Activated CD8-positive, alpha-beta T cell treated with anti-CD3 and anti-CD28 coated beads, Interleukin-2, amount 10 ng/mL, durations not matched to agents 7 days and 5 days (primary cell): Measurements from ENCODE around the gene CASR. TPM values are rescaled to one million over a fixed set of nuclear protein-coding genes. Genes with fewer than 3 reads are reported as not detected.

Source experiments
- ATAC-seq: fragments of 150-1000 bp; cut with Tn5 transposase; one replicate; pipeline ENCODE4 v1.10.0; 2021; ENCODE audit warnings: moderate library complexity
- CTCF ChIA-PET: fragments of 350-600 bp; sonication (Branson Sonifier 250); formaldehyde crosslinking; loops from one replicate; lab custom pipeline; 2021; ENCODE audit warnings: antibody characterized with exemption; lab: Charles Lee
- POLR2A ChIA-PET: fragments of 350-600 bp; sonication (Branson Sonifier 250); formaldehyde crosslinking; loops from one replicate; lab custom pipeline; 2021; ENCODE audit warnings: antibody characterized with exemption; lab: Charles Lee
- DNase-seq: peaks from one replicate; pipeline ENCODE4 v3.0.0-alpha.2; 2020
- H3K27ac Mint-ChIP-seq: one replicate; pipeline ENCODE4 v1.8.0; 2021; ENCODE audit warnings: mild to moderate bottlenecking, mixed read lengths
- H3K27me3 Mint-ChIP-seq: one replicate; pipeline ENCODE4 v1.8.0; 2021; ENCODE audit warnings: low read depth, mixed read lengths
- H3K36me3 Mint-ChIP-seq: one replicate; pipeline ENCODE4 v1.8.0; 2021; ENCODE audit warnings: low read depth, mixed read lengths
- H3K4me1 Mint-ChIP-seq: one replicate; pipeline ENCODE4 v1.8.0; 2021; ENCODE audit warnings: low read depth, mixed read lengths
- H3K4me3 Mint-ChIP-seq: one replicate; pipeline ENCODE4 v1.8.0; 2021; ENCODE audit warnings: mild to moderate bottlenecking, mixed read lengths
- H3K9me3 Mint-ChIP-seq: one replicate; pipeline ENCODE4 v1.8.0; 2022; ENCODE audit warnings: mixed read lengths; ENCODE audit not compliant: insufficient read depth
- total RNA-seq, 2 experiments: library from RNA; stranded (reverse); gene quantifications; one replicate each; pipeline ENCODE4 v1.2.3, GENCODE V29; 2021

Gene CASR
- total RNA-seq, 2 experiments from 2014 or later = not detected

DNA sequence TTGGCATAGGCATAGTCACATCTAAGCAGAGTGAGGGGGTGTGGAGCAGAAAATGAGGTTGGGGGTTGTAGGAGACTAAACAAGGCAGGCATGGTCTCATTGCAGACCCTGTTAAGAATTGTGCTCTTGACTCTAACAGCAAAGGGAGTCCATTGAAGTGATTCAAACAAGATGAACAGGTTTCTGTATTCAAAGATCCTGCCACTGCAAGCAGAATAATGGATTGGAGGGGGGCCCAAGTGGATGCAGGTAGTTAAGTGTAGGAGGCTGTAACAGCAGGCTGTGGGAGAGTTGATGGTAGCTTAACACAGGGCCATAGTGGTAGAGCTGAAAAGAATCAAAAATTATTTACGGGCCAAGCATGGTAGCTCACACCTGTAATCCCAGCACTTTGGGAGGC is 34.4 kb downstream of the CASR start:
- ChIA-PET POLR2A (no interaction called here), CTCF (interaction anchor here (0.9 kb wide), 1 partner anchor 116 kb away, joined by 3 read pairs; no protein-coding TSS in a partner anchor)
- H3K36me3 Mint-ChIP-seq = no peaks in the 10 kb centered on the region
- no peaks in the 10 kb centered on the region for H3K9me3 Mint-ChIP-seq
- H3K4me3 Mint-ChIP-seq = no peak overlapping the region
- DNase-seq = no peak
- ATAC-seq = no peak
- no peaks in the 10 kb centered on the region for H3K4me1 Mint-ChIP-seq
- no peak overlapping the region for H3K27ac Mint-ChIP-seq
- peaks cover 22% of the 10 kb centered on the region for H3K27me3 Mint-ChIP-seq

DNA sequence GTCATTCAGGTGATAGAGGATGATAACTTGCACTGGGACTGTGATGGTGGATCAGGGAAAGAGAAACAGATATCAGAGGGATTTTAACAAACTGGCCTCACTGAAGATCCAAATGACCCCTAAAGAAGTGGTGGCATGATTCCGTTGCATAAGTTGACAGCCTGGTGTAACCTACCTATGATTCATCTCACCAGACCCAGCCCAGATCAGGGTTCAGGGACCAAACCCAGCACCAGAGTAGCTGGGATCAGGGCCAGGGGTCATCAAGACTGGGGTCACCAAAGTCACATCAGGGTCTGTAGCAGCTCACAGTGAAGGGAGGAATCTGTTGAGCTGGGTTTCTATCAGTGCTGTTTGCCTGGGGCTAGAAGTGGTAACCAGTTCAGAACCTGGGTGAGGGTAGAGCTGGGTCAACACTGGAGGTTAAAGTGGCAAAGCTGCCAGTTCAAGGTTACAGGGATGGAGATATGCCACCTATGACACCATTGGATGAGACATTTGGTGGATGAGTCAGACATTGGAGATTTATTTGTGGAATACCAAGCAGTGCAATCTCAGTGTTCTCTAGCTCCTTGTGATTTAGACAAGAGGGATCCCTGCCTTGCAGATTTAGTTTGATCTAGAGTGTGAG is 35.9 kb downstream of the CASR start:
- peaks cover 32% of the 10 kb centered on the region for H3K27me3 Mint-ChIP-seq
- H3K27ac Mint-ChIP-seq = no peak overlapping the region
- CTCF ChIA-PET = no interaction called here

DNA sequence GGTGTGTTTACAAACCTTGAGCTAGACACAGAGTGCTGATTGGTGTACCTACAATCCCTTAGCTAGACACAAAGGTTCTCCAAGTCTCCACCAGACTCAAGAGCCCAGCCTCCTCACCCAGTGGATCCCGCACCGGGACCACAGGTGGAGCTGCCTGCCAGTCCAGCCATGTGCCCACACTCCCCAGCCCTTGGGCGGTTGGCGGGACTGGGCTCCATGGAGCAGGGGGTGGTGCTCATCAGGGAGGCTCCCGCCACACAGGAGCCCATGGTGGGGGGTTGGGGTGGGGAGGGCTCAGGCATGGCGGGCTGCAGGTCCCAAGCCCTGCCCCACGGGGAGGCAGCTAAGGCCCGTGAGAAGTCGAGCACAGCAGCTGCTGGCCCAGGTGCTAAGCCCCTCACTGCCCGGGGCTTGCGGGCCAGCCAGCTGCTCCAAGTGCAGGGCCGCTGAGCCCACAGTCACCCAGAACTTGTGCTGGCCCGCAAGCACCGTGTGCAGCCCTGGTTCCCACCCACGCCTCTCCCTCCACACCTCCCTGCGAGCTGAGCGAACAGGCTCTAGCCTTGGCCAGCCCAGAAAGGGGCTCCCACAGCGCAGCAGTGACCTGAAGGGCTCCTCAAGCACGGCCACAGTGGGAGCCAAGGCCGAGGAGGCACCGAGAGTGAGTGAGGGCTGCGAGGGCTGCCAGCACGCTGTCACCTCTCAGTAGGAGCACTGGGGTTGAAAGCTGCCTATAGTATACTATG is 43.7 kb downstream of the CASR start:
- no peak overlapping the region for H3K4me3 Mint-ChIP-seq
- ChIA-PET POLR2A (no interaction called here), CTCF (interaction anchor here (1.1 kb wide), 1 partner anchor 680 kb away, joined by 3 read pairs; no protein-coding TSS in a partner anchor)
- peaks cover 2% of the 10 kb centered on the region for H3K4me1 Mint-ChIP-seq
- H3K36me3 Mint-ChIP-seq = no peaks in the 10 kb centered on the region
- H3K9me3 Mint-ChIP-seq = no peaks in the 10 kb centered on the region
- no peak overlapping the region for H3K27ac Mint-ChIP-seq
- ATAC-seq (no peak), DNase-seq (no peak)
- H3K27me3 Mint-ChIP-seq = peaks cover 23% of the 10 kb centered on the region

More for the DNA sequence above, 35.9 kb downstream of the CASR start:
- no peak overlapping the region for H3K4me3 Mint-ChIP-seq
- no peaks in the 10 kb centered on the region for H3K9me3 Mint-ChIP-seq
- POLR2A ChIA-PET = no interaction called here
- DNase-seq (no peak), ATAC-seq (no peak)
- H3K36me3 Mint-ChIP-seq = no peaks in the 10 kb centered on the region
- no peaks in the 10 kb centered on the region for H3K4me1 Mint-ChIP-seq

DNA sequence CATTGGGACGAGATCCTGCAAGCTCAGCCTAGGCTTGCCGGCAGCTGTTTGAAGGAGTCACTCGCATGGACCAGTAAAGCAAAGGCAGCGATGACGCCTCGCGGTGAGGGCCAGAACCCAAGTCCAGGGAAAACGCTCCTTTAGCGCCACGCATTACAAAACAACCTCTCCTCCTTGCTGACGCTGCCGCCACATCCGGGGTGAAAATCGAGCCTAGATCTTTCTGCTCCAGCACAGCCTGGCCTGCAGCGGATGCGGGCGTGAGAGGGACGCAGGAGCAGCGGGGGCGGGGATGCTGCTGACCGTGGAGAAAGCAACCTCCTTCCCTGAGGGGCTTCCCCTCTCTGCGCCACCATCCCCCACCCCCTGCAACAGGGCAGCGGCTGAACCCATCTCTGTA is 46.7 kb downstream of the CASR start:
- Mint-ChIP-seq H3K27me3 (peaks cover 10% of the 10 kb centered on the region), H3K9me3 (no peaks in the 10 kb centered on the region), H3K27ac (no peak overlapping the region), H3K4me3 (no peak overlapping the region), H3K36me3 (no peaks in the 10 kb centered on the region), H3K4me1 (peaks cover 17% of the 10 kb centered on the region)
- ATAC-seq (no peak), DNase-seq (no peak)
- ChIA-PET POLR2A (no interaction called here), CTCF (no interaction called here)

DNA sequence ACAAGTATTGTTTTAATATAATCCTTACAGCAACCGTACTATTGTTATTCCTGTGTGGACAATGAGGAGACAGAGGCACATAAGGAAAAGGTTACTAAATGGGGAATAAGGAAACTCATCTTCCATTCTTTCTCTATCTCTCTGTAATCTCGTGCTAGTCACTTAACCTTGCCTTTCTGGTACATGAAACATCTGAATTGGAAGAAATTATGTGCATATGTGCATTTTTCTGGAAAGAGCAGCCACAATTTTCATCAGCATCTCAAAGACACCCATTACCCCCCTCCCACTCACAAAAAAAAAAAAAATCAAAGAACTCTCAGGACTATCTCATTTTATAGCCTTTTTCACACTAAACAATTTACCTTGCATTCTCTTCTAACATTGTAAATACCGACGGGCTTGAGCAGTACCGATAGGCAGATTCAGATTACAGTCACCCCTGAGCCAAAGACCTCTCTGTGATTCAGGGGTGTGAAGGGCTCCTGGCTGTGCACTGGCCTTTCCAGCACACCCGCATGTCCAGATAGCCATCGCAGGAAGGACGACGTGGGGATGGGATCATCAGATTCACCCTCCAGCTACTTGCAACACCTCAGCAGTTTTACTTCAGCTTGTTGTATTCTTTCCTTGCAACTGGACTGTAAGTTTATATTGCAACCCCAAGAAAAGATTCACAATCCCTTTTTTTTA is 48.1 kb downstream of the CASR start:
- no peaks in the 10 kb centered on the region for H3K36me3 Mint-ChIP-seq
- no peak overlapping the region for H3K4me3 Mint-ChIP-seq
- ATAC-seq (no peak), DNase-seq (no peak)
- CTCF ChIA-PET = interaction anchor here (1.2 kb wide), 1 partner anchor 68 kb away, joined by 3 read pairs; no protein-coding TSS in a partner anchor
- POLR2A ChIA-PET = no interaction called here
- no peaks in the 10 kb centered on the region for H3K9me3 Mint-ChIP-seq
- H3K27ac Mint-ChIP-seq = no peak overlapping the region
- peaks cover 17% of the 10 kb centered on the region for H3K4me1 Mint-ChIP-seq
- H3K27me3 Mint-ChIP-seq = peaks cover 10% of the 10 kb centered on the region

DNA sequence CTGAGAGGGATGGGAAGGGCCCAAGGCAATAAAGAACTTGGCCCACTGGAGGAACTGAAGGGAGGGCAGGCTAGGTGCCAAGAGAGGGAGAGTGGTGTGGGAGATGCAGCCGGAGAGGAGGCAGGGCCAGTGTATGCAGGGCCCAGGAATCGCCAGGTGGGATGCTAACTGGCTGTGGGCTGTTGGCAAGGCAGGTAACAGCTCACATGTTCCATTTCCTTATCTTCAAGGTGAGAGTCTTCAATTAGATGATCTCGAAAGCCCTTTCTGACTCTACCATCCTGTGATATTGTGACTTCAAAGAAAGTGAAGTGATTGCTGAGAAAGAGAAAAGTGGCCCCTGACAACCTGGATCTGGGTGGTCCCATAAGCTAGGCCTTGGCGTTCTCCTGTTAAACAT is 49.0 kb downstream of the CASR start:
- H3K4me3 Mint-ChIP-seq = no peak overlapping the region
- ChIA-PET POLR2A (no interaction called here), CTCF (interaction anchor here (1.2 kb wide), 1 partner anchor 67 kb away, joined by 3 read pairs; no protein-coding TSS in a partner anchor)
- H3K27ac Mint-ChIP-seq = no peak overlapping the region
- no peak for ATAC-seq
- peaks cover 10% of the 10 kb centered on the region for H3K27me3 Mint-ChIP-seq
- peaks cover 17% of the 10 kb centered on the region for H3K4me1 Mint-ChIP-seq
- no peak for DNase-seq
- no peaks in the 10 kb centered on the region for H3K36me3 Mint-ChIP-seq
- no peaks in the 10 kb centered on the region for H3K9me3 Mint-ChIP-seq

DNA sequence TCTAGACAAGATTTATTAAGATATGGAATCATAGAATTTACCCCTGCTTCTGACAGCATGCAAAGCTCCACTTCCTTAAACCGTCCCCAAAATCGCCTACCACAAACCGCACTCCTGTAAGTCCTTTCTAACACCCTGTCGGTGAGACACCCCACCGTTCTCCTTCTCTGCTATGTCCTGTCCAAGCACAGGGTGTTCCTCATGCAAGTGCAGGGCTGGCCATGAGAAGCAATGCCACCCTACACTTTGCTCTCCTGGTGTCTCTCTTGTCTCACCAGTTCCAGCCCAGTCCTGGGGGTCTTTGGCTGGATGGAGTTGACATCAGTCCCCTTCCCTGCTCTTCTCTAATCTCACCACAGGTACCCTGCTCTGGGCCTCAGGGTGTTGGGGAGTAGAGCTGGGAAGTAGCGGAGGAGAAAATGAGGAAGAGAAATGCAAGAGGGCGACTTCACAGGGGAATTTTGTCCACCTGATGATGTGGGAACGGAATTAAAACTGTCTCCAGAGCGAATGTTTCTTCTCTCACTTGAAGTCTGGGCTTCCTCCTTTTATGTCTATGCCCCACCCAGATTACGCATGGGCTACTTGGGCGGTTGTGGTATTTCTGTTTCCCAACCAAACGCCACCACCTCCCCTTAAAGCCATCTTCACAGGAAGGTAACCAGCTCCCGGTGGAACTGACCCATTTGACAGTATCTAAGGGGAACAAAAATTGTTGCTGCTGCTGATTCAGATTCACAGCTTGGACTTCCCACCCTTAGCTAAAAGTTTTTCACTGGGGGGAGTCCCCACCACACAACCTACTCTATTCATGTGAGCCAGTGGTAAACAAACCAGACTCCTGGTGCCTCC is 49.9 kb downstream of the CASR start:
- CTCF ChIA-PET = interaction anchor here (0.9 to 1.8 kb wide), 3 partner anchors 13 to 131 kb away, joined by 3 to 10 read pairs (median 4); no protein-coding TSS in a partner anchor
- Mint-ChIP-seq H3K4me3 (peak overlapping the region; percentile 5), H3K27me3 (peaks cover 11% of the 10 kb centered on the region), H3K36me3 (no peaks in the 10 kb centered on the region), H3K9me3 (no peaks in the 10 kb centered on the region), H3K4me1 (peaks cover 17% of the 10 kb centered on the region), H3K27ac (no peak overlapping the region)
- DNase-seq (peak; percentile 34), ATAC-seq (peak; percentile 63)
- POLR2A ChIA-PET = no interaction called here

DNA sequence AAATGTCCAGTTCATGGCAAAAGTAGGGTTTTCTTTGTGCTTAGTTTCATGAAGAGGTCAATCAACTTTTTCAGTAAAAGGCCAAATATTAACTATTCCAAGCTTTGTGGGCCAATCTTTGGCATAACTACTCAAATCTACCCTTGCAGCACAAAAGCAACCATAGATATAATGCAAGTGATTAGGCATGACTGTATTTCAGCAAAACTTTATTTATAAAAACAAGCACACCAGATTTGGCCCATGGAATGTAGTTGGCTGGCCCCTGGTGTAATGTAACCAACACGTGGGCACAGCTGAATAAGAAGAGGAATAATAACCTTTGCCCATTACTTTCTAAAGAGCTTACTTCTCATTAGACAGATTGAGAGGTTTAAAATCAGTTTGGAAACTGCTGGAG is 50.6 kb downstream of the CASR start:
- no peak for DNase-seq
- CTCF ChIA-PET = interaction anchor here (1.2 to 1.8 kb wide), 2 partner anchors 12 to 131 kb away, joined by 4 to 10 read pairs; no protein-coding TSS in a partner anchor
- Mint-ChIP-seq H3K36me3 (no peaks in the 10 kb centered on the region), H3K4me3 (no peak overlapping the region), H3K27me3 (peaks cover 8% of the 10 kb centered on the region), H3K9me3 (no peaks in the 10 kb centered on the region), H3K27ac (no peak overlapping the region), H3K4me1 (peaks cover 17% of the 10 kb centered on the region)
- POLR2A ChIA-PET = no interaction called here
- ATAC-seq = no peak

DNA sequence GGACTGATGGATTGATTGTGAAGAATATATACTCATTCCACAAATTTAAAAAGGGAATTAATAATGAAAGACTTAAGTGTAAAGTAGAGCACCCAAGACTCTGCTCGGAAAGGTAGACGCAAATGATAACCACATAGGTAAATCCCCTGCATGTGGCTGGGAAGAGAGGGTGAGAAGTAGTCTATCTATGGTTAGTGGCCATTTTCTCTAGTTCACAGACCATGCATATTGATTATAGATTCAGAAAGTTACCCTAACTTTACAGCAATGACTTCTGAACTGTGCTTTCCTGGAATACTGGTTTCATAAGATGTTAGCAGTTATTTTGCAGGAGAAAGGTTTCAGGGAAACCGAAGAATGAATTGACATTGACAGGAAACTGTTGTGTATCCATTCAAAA is 51.7 kb downstream of the CASR start:
- ChIA-PET POLR2A (no interaction called here), CTCF (interaction anchor here (1.8 kb wide), 1 partner anchor 11 kb away, joined by 10 read pairs; no protein-coding TSS in a partner anchor)
- Mint-ChIP-seq H3K4me3 (no peak overlapping the region), H3K27ac (no peak overlapping the region), H3K36me3 (no peaks in the 10 kb centered on the region), H3K9me3 (no peaks in the 10 kb centered on the region), H3K4me1 (peaks cover 17% of the 10 kb centered on the region), H3K27me3 (peaks cover 14% of the 10 kb centered on the region)
- ATAC-seq = no peak
- DNase-seq = no peak

DNA sequence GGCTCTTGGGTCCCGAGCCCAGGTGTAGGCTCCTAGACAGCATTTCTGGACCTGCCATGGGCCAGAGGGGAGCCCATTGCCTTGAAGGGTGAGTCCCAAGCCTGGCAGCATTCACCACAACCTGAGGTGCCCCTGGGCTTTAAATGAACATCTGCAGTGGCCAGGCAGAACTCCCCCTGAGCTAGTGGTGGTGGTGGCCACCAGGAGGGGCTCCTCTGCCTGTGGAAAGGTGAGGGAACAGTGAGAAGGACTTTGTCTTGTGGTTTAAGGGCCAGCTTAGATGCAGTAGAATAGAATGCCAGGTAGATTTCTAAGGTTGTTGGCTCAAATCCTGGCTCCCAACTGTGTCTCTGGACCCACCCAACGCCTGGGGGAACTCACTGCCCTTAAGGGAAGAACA is 55.6 kb downstream of the CASR start:
- Mint-ChIP-seq H3K4me3 (no peak overlapping the region), H3K27me3 (peaks cover 42% of the 10 kb centered on the region), H3K9me3 (no peaks in the 10 kb centered on the region), H3K27ac (no peak overlapping the region), H3K4me1 (no peaks in the 10 kb centered on the region), H3K36me3 (no peaks in the 10 kb centered on the region)
- CTCF ChIA-PET = no interaction called here
- POLR2A ChIA-PET = no interaction called here
- DNase-seq (no peak), ATAC-seq (no peak)

DNA sequence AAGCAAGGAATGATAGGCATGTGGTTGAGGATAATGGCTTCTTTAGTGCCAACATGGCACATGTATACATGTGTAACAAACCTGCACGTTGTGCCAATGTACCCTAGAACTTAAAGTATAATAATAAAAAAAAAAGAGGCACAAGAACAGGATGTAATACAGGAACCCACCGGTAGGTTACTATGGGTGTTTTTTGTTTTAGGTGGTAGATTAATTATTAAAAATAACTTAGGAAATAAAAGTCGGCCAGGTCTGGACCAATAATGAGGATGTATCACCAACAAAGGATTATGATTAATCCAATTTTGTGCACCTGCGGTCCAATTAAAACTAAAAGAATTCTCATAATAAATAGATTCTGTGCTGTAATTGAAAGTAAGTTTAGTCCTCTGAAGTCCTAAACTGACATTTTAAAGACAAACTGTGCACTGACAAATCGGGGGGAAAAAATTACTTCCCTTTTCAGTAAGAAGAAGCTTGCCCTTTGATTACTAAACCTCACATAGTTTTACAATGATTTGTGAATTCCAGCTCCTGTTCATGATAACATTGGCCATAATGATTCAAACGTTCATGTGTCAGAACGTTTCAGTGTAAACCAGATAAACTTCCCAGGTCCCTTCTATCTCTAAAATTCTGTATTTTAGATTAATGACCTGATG is 62.2 kb downstream of the CASR start:
- H3K36me3 Mint-ChIP-seq = no peaks in the 10 kb centered on the region
- H3K27me3 Mint-ChIP-seq = peaks cover 35% of the 10 kb centered on the region
- no peak for ATAC-seq
- H3K4me3 Mint-ChIP-seq = peak overlapping the region; percentile 64
- ChIA-PET POLR2A (no interaction called here), CTCF (interaction anchor here (1.0 to 1.7 kb wide), 9 partner anchors 9 to 145 kb away, joined by 3 to 10 read pairs (median 4); no protein-coding TSS in a partner anchor)
- no peak for DNase-seq
- H3K27ac Mint-ChIP-seq = peak overlapping the region; percentile 73
- H3K4me1 Mint-ChIP-seq = peaks cover 20% of the 10 kb centered on the region
- no peaks in the 10 kb centered on the region for H3K9me3 Mint-ChIP-seq
